A549 treated with GW870086 at 1 μM for 4 hours (cell line): ENCODE results near the gene RNASEH2C. TPM values are rescaled to one million over a fixed set of nuclear protein-coding genes. Genes with fewer than 3 reads are reported as not detected.

ENCODE experiments used
- total RNA-seq: library from RNA; stranded (reverse); fragments of 200-300 nt; extraction: Qiagen RNA extraction; gene quantifications from 5 replicates; pipeline ENCODE4 v1.2.3, GENCODE V29; 2022; ENCODE audit warnings: low read depth

RNASEH2C gene
- 39.2 to 49.6 TPM (median 47.9 TPM) in 5 replicates for total RNA-seq

DNA sequence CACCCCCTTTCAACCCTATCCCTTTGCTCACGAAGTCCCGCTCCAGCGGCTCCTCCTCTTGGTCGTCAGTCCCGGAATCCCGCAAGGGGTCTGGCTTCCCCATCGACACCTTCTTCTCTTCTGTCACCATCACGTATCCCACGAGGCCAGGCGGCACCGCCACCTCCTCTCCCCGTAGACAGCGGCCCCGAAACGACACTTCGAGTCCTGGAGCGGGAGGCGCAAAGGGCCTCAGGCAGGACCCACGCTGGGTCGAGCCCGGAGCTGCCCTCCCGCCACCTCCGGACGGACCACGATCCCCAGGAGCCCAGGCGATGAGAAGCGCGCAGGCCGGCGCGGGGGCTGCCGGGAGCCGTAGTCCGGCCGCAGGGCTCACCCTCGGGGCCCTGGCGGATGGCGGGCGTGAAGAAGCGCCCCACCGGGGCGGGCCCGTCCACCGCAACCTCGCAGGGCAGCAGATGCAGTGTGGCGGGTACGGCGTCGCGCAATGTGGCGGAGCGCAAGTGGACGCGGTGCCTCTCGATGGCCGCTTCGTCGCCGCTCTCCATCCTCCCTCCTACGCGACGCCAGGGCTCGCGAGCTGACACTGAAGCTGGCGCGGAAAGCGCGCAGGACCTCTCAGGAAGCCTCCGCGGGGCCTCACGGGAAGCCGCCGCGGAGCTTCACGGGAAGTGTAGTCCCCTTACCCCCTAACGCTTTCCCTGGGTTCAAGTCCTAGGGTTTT, at the start of gene RNASEH2C:
RNASEH2C (minus strand) TSS at position 588 of the 724 bp plus-strand sequence; CDS start at position 548, 40 bp downstream.

DNA sequence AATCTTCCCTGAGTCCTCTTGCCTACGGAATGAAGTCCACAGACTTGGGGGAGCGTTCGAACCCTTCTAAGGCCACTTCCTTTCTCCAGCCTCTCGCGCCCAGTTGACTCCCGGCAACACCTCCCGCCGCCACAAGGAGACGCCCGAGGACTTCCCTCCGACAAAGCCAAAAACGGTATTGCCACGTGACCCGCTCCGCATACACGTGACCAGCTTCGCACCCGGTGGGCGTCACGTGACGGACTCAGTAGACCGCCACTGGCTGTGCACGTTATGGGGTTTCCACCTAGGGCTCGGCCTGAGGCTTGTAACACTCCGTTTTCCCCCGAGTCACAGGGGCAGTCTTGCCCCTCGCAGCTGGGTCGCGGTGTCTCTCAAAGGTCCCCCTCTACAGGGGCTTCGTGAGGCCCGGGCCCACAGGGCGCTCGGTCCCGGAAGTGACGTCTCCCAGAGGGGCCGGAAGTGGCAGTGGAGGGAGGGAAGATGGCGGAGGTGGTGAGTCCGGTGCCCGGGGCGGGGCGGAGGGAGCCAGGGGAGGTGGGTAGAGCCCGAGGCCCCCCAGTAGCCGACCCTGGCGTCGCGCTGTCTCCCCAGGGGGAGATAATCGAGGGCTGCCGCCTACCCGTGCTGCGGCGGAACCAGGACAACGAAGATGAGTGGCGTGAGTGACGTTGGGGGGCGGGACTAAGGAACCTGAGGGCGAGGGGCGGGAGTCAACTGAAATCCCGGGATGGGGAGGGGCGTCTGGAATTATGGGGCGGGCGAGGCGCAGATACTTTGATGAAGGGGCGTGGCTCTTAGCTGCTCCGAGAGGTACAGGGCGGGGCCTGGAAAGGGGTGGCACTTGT, 8.6 kb downstream of the RNASEH2C start, which contains the start of gene KAT5:
KAT5 (plus strand) TSS at position 468 of the 848 bp plus-strand sequence; CDS start at position 484, 16 bp downstream.

Other genes with a start within 250 kb of the RNASEH2C start
- 35.0 to 89.7 TPM (median 73.8 TPM) in 5 replicates for gene MALAT1, start 221.8 kb downstream of the RNASEH2C start, total RNA-seq
- 46.9 to 64.2 TPM (median 62.2 TPM) in 5 replicates for gene SCYL1, start 195.7 kb downstream of the RNASEH2C start, total RNA-seq
- gene LTBP3, start 162.4 kb downstream of the RNASEH2C start, total RNA-seq, result 90.4 to 131 TPM (median 110 TPM) in 5 replicates
- 65.2 to 81.7 TPM (median 80.6 TPM) in 5 replicates for gene ZNRD2, start 150.3 kb downstream of the RNASEH2C start, total RNA-seq
- gene FAM89B, start 148.3 kb downstream of the RNASEH2C start, total RNA-seq, result 29.6 to 51.1 TPM (median 48.0 TPM) in 5 replicates
- 28.2 to 38.2 TPM (median 34.7 TPM) in 5 replicates for gene EHBP1L1, start 144.7 kb downstream of the RNASEH2C start, total RNA-seq
- 0.29 to 0.82 TPM (median 0.41 TPM) in 5 replicates for gene KCNK7, start 125.0 kb downstream of the RNASEH2C start, total RNA-seq
- gene MAP3K11, start 106.6 kb downstream of the RNASEH2C start, total RNA-seq, result 38.9 to 53.5 TPM (median 48.3 TPM) in 5 replicates
- 26.1 to 36.6 TPM (median 36.0 TPM) in 5 replicates for gene PCNX3, start 105.0 kb downstream of the RNASEH2C start, total RNA-seq
- 12.7 to 19.1 TPM (median 17.6 TPM) in 5 replicates for gene SIPA1, start 82.7 kb downstream of the RNASEH2C start, total RNA-seq
- gene RELA, start 57.9 kb downstream of the RNASEH2C start, total RNA-seq, result 62.9 to 74.7 TPM (median 72.1 TPM) in 5 replicates
- 40.6 to 53.9 TPM (median 50.3 TPM) in 5 replicates for gene KAT5, start 8.5 kb downstream of the RNASEH2C start, total RNA-seq
- gene AP5B1, start 60.2 kb upstream of the RNASEH2C start, total RNA-seq, result 8.5 to 12.1 TPM (median 10.7 TPM) in 5 replicates
- 0.05 to 0.09 TPM (median 0.08 TPM) in 3 of 5 replicates, not detected in the others for gene OVOL1, start 66.3 kb upstream of the RNASEH2C start, total RNA-seq
- gene SNX32, start 113.2 kb upstream of the RNASEH2C start, total RNA-seq, result 0.05 to 0.08 TPM (median 0.07 TPM) in 3 of 5 replicates, not detected in the others
- 1,820 to 2,323 TPM (median 2,200 TPM) in 5 replicates for gene CFL1, start 137.4 kb upstream of the RNASEH2C start, total RNA-seq
- gene MUS81, start 139.6 kb upstream of the RNASEH2C start, total RNA-seq, result 20.1 to 33.6 TPM (median 29.6 TPM) in 5 replicates
- gene EFEMP2, start 152.0 kb upstream of the RNASEH2C start, total RNA-seq, result 0.64 to 1.2 TPM (median 1.1 TPM) in 5 replicates
- gene CTSW, start 159.0 kb upstream of the RNASEH2C start, total RNA-seq, result 0.09 to 0.10 TPM in 2 of 5 replicates, not detected in the others
- gene FIBP, start 167.7 kb upstream of the RNASEH2C start, total RNA-seq, result 73.7 to 85.9 TPM (median 84.2 TPM) in 5 replicates
- gene CCDC85B, start 169.9 kb upstream of the RNASEH2C start, total RNA-seq, result 30.0 to 43.4 TPM (median 41.9 TPM) in 5 replicates
- 125 to 190 TPM (median 143 TPM) in 5 replicates for gene FOSL1, start 179.6 kb upstream of the RNASEH2C start, total RNA-seq
- gene C11orf68, start 198.3 kb upstream of the RNASEH2C start, total RNA-seq, result 32.7 to 44.7 TPM (median 43.0 TPM) in 5 replicates
- gene DRAP1, start 198.6 kb upstream of the RNASEH2C start, total RNA-seq, result 183 to 254 TPM (median 197 TPM) in 5 replicates
- gene TSGA10IP, start 224.7 kb upstream of the RNASEH2C start, total RNA-seq, result not detected in 5 replicates
- gene SART1, start 240.9 kb upstream of the RNASEH2C start, total RNA-seq, result 47.0 to 61.7 TPM (median 60.4 TPM) in 5 replicates